HCT116 (cell line): ENCODE data around the gene MYF5. TPM values are rescaled to one million over a fixed set of nuclear protein-coding genes. Genes with fewer than 3 reads are reported as not detected.

Experiments
- ATAC-seq: fragments of 200-7000 bp; cut with Tn5 transposase; 2 replicates; pipeline ENCODE4 v1.9.1; 2020; ENCODE audit warnings: mild to moderate bottlenecking, moderate library complexity
- BruUV-seq: library from RNA; stranded (reverse); fragments of 400-500 nt; replicated peaks from 2 replicates; lab custom pipeline; 2021; lab: Mats Ljungman, UMichigan
- CTCF ChIA-PET: fragments of 300-600 bp; sonication (Branson Sonifier 250); formaldehyde crosslinking; loops from one replicate; lab custom pipeline; 2021; ENCODE audit warnings: antibody characterized with exemption; lab: Charles Lee
- POLR2A ChIA-PET: fragments of 300-600, 350-600 bp; sonication (Branson Sonifier 250); formaldehyde crosslinking; loops from one replicate; lab custom pipeline; 2021; ENCODE audit warnings: antibody characterized with exemption; lab: Charles Lee
- RAD21 ChIA-PET, 2 experiments: fragments of 300-600 bp; sonication (Branson Sonifier 250); formaldehyde crosslinking; loops; one replicate each; lab custom pipeline; 2023; ENCODE audit warnings: low total read pairs in 2 of 2; ENCODE audit not compliant: uncharacterized antibody in 2 of 2, unreplicated experiment in 2 of 2, low non-redundant PET in 1 of 2; lab: Charles Lee
- DNase-seq: peaks from one replicate; pipeline ENCODE4 v3.0.0-alpha.2; 2010; ENCODE audit warnings: low read depth, low spot score
- H2AFZ ChIP-seq: fragments of 200-600 bp; shearing (Covaris generic), sonication (generic); 2 replicates; pipeline ENCODE4 v1.6.1; 2017; ENCODE audit warnings: low read depth, mixed run types, mixed read lengths, antibody characterized with exemption, low read length; ENCODE audit not compliant: poor library complexity, severe bottlenecking
- H3K27ac ChIP-seq: 2 replicates; pipeline ENCODE4 v1.5.1; 2012; ENCODE audit warnings: low read depth, low read length
- H3K27me3 ChIP-seq: fragments of 200-600 bp; sonication (generic); 2 replicates; pipeline ENCODE4 v1.6.1; 2016; ENCODE audit warnings: mixed run types, low read length, mixed read lengths; ENCODE audit not compliant: insufficient read depth
- H3K36me3 ChIP-seq, 2 experiments: fragments of 200-500 bp in 1 of 2; fragments of 200-600 bp in 1 of 2; sonication (Bioruptor generic) in 1 of 2; sonication (generic) in 1 of 2; 2 replicates each; pipeline versions ENCODE4 v1.5.1 to v1.6.1; 2014 to 2016; ENCODE audit warnings: low read length in 2 of 2, inconsistent platforms in 1 of 2, mixed read lengths in 1 of 2, mixed run types in 1 of 2; ENCODE audit not compliant: insufficient read depth in 2 of 2, control insufficient read depth in 1 of 2
- H3K4me1 ChIP-seq, 2 experiments: fragments of 200-600 bp in 1 of 2; sonication (generic) in 1 of 2; 2 replicates each; pipeline versions ENCODE4 v1.5.1 to v1.6.1; 2012 to 2017; ENCODE audit warnings: low read length in 2 of 2, inconsistent platforms in 1 of 2, mild to moderate bottlenecking in 1 of 2, mixed read lengths in 1 of 2, mixed run types in 1 of 2, moderate library complexity in 1 of 2; ENCODE audit not compliant: insufficient read depth in 2 of 2, control insufficient read depth in 1 of 2
- H3K4me2 ChIP-seq: fragments of 200-600 bp; sonication (generic); 2 replicates; pipeline ENCODE4 v1.6.1; 2017; ENCODE audit warnings: mixed run types, low read length, mixed read lengths
- H3K4me3 ChIP-seq, 2 experiments: fragments of 200-600 bp in 1 of 2; sonication (generic) in 1 of 2; replicated peaks in 1 of 2; 2 replicates each; pipeline ENCODE4 v1.5.1; 2011 to 2016; ENCODE audit warnings: low read length in 2 of 2, control low read depth in 1 of 2, low read depth in 1 of 2, mild to moderate bottlenecking in 1 of 2, mixed read lengths in 1 of 2, mixed run types in 1 of 2
- H3K79me2 ChIP-seq: fragments of 200-600 bp; sonication (generic); 2 replicates; pipeline ENCODE4 v1.6.1; 2017; ENCODE audit warnings: mild to moderate bottlenecking, mixed run types, low read length, moderate library complexity, mixed read lengths; ENCODE audit not compliant: insufficient read depth
- H3K9ac ChIP-seq: fragments of 200-600 bp; sonication (generic); 2 replicates; pipeline ENCODE4 v1.6.1; 2016; ENCODE audit warnings: low read length, mixed read lengths
- H3K9me2 ChIP-seq: fragments of 200-600 bp; sonication (generic), shearing (Covaris generic); 2 replicates; pipeline ENCODE4 v1.6.1; 2017; ENCODE audit warnings: mixed run types, mild to moderate bottlenecking, moderate library complexity; ENCODE audit not compliant: insufficient read depth
- H3K9me3 ChIP-seq, 2 experiments: fragments of 200-500 bp in 1 of 2; fragments of 200-600 bp in 1 of 2; sonication (Bioruptor generic) in 1 of 2; sonication (generic) in 1 of 2; 2 replicates each; pipeline ENCODE4 v1.6.1; 2014 to 2017; ENCODE audit warnings: low read length in 2 of 2, mixed read lengths in 2 of 2, inconsistent platforms in 1 of 2, low read depth in 1 of 2, mild to moderate bottlenecking in 1 of 2, mixed run types in 1 of 2, moderate library complexity in 1 of 2; ENCODE audit not compliant: control insufficient read depth in 1 of 2, insufficient read depth in 1 of 2
- H4K20me1 ChIP-seq: fragments of 200-600 bp; sonication (generic), shearing (Covaris generic); 2 replicates; pipeline ENCODE4 v1.6.1; 2017; ENCODE audit warnings: mixed run types, mild to moderate bottlenecking, moderate library complexity; ENCODE audit not compliant: insufficient read depth
- CBX3 ChIP-seq: IDR thresholded peaks from 2 replicates; pipeline ENCODE4 v1.6.1; 2012; ENCODE audit warnings: low read depth
- EGR1 ChIP-seq: IDR thresholded peaks from 2 replicates; pipeline ENCODE4 v1.6.1; 2012; ENCODE audit warnings: low read depth
- ELF1 ChIP-seq: IDR thresholded peaks from 2 replicates; pipeline ENCODE4 v1.6.1; 2012; ENCODE audit warnings: low read depth, borderline replicate concordance
- EZH2 ChIP-seq: fragments of 200-600 bp; sonication (generic); IDR thresholded peaks from 2 replicates; pipeline ENCODE4 v1.6.1; 2017; ENCODE audit warnings: antibody characterized with exemption, mixed run types
- EZH2phosphoT487 ChIP-seq: fragments of 200-600 bp; IDR thresholded peaks from 2 replicates; pipeline ENCODE4 v1.6.1; 2018; ENCODE audit warnings: antibody characterized with exemption, borderline replicate concordance
- FOSL1 ChIP-seq: IDR thresholded peaks from 2 replicates; pipeline ENCODE4 v1.6.1; 2012; ENCODE audit warnings: low read depth
- SP1 ChIP-seq: IDR thresholded peaks from 2 replicates; pipeline ENCODE4 v1.6.1; 2012; ENCODE audit warnings: low read depth
- SRF ChIP-seq: IDR thresholded peaks from 2 replicates; pipeline ENCODE4 v1.6.1; 2012; ENCODE audit warnings: low read depth
- ZBTB33 ChIP-seq: IDR thresholded peaks from 2 replicates; pipeline ENCODE4 v1.6.1; 2011; ENCODE audit warnings: mild to moderate bottlenecking, low read length, moderate library complexity; ENCODE audit not compliant: insufficient replicate concordance; ENCODE audit errors: extremely low read depth
- intact Hi-C: fragments of 100-400 bp; cut with micrococcal nuclease; formaldehyde crosslinking; loops from 2 replicates; pipeline ENCODE4 v1.10.0; 2022
- total RNA-seq: library from RNA; stranded (reverse); gene quantifications from one replicate; pipeline ENCODE4 v1.2.1, GENCODE V29; 2021; ENCODE audit not compliant: unreplicated experiment

MYF5 gene
- total RNA-seq, 1 experiment from 2014 or later = not detected

- CTCF ChIA-PET = no interaction called here
Observed at GRCh38 chr12:80702889-80703805, 13.6 kb upstream of the MYF5 start.

More at GRCh38 chr12:80702889-80703805, 13.6 kb upstream of the MYF5 start:
- POLR2A ChIA-PET = no interaction called here
- peak overlapping the region; percentile 67 for H2AFZ ChIP-seq
- TF ChIP-seq SP1 (no peak), EZH2phosphoT487 (no peak), ELF1 (no peak), FOSL1 (peak; percentile 27; the same call in 1 of the 2 replicates), ZBTB33 (no peak), CBX3 (no peak), EZH2 (no peak), EGR1 (no peak), SRF (no peak)
- TF ChIP-seq, all 23 proteins: peak for 1
- Histone ChIP-seq H3K9ac (no peak overlapping the region), H3K27me3 (0 out of 2 replicates have a peak, but pooled peaks cover 6% of the 10 kb centered on the region), H3K4me2 (peak overlapping the region; percentile 50), H3K9me2 (no peaks in the 10 kb centered on the region), H3K27ac (no peak overlapping the region), H4K20me1 (no peaks in the 10 kb centered on the region), H3K4me3 (no peak overlapping the region), H3K79me2 (no peaks in the 10 kb centered on the region), H3K36me3 (no peaks in the 10 kb centered on the region), H3K9me3 (no peaks in the 10 kb centered on the region), H3K4me1 (peaks cover 0 to 11% of the 10 kb centered on the region in 2 experiments; a peak in 2 of 4 replicates)
- ATAC-seq = no peak
- RAD21 ChIA-PET = no interaction called here
- no TSS peak for BruUV-seq
- no peak for DNase-seq
- intact Hi-C loops = no loop called here
